Measurements from ENCODE around the gene ZFYVE27.

GRCh38 chr10:97690133-97690532, 46.8 kb upstream of the ZFYVE27 start:
- TF ChIP-seq EZH2phosphoT487 (IDR thresholded peaks at IDR 0.05; ENCODE audit: insufficient read depth, low read depth), result no peak
- TF ChIP-seq EZH2 (IDR thresholded peaks at IDR 0.05; ENCODE audit: insufficient read depth, poor library complexity, severe bottlenecking), result no peak

Data from GM23248 (cell line).